ENCODE results near the gene PLEKHS1.
"Not testable (repeated sequence)": the region's sequence is repeated elsewhere in the genome, so short reads cannot be mapped to it uniquely, and the experiment has no call there.

PLEKHS1 gene

GRCh38 chr10:113740850-113741249, 10.6 kb upstream of the PLEKHS1 start:
- no peak for DNase-seq (ENCODE audit: low read depth)

DNA sequence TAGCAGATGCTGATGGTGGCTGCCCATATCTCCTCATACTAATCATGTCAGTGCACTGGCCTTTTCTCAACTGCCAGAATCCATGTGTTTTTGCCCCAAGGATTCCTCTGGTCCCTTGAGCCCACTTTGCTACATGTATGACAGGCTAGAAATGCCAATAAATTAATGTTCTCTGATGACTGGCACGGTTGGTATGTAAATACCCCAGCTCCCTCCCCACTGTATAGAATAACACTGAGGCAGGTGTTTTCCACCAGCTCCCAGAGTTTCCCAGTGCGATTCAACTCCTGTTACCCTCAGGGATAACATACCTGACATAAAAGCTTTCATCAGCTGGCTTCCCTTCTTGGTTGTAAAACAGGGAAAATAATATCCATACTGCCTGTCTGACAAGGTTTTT, 9.0 kb upstream of the PLEKHS1 start:
- DNase-seq (ENCODE audit: low read depth): no peak

DNA sequence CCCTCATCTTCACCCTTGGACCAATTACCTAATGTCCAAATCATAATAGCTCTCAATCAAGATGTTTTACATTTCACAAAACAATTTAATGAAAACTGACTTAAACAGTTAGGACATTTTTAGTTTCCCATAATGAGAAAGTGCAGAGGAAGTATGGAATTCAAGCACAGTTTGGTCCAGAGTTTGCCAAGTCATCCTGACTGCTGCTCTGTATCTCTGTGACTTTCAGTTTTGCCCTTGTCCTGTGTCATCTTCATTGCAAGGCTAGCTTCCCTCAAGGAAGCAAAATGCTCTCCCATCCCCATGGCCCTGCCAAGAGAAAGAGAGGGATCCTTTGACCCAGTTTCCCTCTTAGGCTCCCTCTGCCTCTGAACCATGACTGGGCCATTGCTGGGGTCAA, 7.9 kb upstream of the PLEKHS1 start:
- no peak for DNase-seq (ENCODE audit: low read depth)

DNA sequence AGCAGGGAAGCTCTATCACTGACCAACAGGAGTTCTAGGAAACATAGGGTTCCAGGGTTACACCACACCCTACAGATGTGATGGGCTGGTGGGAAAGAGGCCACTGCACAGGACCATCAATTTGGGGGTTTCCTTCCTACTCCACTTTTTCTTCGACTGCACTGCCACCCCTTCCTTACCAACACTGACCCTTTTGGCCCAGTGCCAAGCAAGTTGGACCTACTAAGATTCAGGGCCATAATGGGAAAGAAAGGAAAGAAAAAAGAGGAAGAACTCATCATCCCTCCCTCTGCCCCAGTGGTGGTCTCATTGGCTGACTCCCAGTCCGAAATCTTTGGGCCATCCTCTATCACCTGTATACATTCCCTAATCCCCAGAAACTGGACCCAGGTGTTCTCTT, 6.1 kb upstream of the PLEKHS1 start:
- DNase-seq (ENCODE audit: low read depth): no peak

GRCh38 chr10:113746217-113746957, 5.1 kb upstream of the PLEKHS1 start:
- DNase-seq (ENCODE audit: low read depth): no peak

- DNase-seq (ENCODE audit: low read depth): no peak
Measured at GRCh38 chr10:113752553-113752952, 1.1 kb downstream of the PLEKHS1 start.

DNA sequence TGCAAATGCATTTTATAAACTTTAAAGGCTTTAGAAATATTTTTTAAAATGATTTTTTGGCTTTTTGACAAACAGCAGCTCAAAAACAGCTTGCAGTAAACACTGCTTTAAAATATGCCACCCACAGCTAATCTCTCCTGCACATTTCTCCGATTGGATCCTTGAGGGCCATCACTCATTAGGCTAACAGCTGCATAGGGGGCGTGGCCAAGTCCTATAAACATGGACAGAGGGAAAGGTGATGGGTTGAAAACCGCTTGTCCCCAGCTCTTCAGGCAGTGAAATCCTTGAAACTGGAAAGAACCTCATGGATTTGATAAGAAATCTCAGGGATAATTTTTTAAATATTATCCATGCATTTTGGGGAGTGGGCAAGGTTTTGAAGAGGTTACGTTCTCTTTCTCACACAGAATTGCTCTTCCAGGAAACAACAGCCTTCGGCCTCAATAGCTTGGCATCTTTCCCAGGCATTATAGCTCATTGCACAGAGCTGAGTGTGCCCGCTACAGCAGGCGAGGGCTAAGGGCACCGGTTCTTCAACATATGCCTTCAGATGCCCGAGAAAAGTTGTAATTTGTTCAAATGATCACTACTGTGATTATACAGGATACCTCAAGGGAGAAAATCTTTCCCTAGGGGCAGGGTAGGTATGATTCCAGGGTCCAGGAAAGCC, 1.7 kb downstream of the PLEKHS1 start:
- DNase-seq (ENCODE audit: low read depth): no peak

- DNase-seq (ENCODE audit: low read depth): no peak
Measured at GRCh38 chr10:113754125-113754524, 2.6 kb downstream of the PLEKHS1 start.

- no peak for DNase-seq (ENCODE audit: low read depth)
Measured at GRCh38 chr10:113754768-113755167, 3.3 kb downstream of the PLEKHS1 start.

DNA sequence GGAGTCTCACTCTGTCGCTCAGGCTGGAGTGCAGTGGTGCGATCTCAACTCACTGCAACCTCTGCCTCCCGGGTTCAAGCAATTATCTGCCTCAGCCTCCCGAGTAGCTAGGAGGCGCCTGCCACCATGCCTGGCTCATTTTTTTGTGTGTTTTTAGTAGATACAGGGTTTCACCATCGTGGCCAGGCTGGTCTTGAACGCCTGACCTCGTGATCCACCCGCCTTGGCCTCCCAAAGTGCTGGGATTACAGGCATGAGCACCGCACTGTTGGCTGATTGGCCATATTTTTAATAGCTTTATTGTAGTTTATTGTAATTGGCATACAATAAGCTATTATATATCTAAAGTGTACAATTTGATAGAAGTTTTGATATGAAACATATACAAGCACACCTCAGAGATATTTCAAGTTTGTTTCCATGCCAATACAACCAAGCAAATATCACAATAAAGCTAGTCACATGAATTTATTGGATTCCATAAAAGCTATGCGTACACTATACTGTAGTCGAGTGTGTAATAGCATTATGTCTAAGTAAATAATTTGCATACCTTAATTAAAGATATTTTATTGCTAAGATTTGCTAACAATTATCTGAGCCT, 5.6 kb downstream of the PLEKHS1 start:
- DNase-seq (ENCODE audit: low read depth): no peak

DNA sequence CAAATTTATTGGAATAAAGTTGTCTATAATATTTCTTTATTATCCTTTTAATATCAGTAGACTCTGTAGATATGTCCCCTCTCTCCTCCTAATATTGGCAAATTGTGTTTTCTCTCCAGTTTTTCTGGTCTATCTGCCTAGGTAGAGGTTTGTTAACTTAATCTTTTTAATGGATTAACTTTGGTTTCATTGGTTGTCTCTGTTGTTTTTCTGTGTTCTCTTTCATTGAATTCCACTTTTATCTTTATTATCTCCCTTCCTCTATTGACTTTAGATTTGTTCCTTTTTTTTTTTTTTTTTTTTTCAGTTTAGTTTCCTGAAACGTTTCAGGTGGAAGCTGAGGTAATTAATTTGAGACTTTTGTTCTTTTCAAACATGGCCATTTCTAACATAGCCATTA, 10.6 kb downstream of the PLEKHS1 start:
- no peak for DNase-seq (ENCODE audit: low read depth)

DNA sequence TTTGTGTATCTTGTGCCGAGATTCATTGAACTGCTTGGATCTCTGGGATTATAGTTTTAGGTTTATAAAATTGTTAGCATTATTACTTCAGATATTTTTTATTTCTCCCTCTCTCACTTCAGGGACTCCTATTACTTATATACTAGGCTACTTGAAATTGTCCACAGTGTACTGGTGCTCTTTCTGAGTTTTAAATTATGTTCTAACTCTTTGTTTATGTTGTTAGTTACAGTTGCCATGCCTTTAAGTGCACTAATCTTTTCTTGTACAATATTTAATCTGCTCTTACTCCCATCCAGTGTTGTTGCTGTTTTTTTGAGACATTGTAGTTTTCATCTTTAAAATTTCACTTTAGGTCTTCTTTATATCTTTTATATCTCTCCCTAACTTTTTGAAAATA, 13.1 kb downstream of the PLEKHS1 start:
- DNase-seq (ENCODE audit: low read depth): no peak

DNA sequence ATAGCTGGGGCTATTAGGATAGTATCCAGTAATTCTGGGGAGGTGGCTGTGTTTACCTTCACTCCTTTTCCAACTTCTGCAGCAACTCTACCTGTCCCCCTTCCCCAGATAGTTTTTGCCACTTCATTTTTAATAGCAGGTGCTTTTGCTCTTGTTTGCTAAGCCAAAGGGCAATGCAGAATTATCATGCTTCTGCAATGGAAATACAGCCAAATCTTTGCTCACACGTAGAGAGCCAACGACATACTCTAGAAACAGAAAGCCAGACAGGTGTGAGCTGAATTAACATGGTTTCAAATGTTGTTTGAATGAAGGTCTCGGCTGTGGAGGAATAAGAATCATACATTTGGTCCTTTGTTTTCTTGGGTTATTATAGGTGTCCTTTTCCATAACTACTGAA, 14.4 kb downstream of the PLEKHS1 start:
- no peak for DNase-seq (ENCODE audit: low read depth)

- no peak for DNase-seq (ENCODE audit: low read depth)
Measured at GRCh38 chr10:113767222-113767621, 15.7 kb downstream of the PLEKHS1 start.

DNA sequence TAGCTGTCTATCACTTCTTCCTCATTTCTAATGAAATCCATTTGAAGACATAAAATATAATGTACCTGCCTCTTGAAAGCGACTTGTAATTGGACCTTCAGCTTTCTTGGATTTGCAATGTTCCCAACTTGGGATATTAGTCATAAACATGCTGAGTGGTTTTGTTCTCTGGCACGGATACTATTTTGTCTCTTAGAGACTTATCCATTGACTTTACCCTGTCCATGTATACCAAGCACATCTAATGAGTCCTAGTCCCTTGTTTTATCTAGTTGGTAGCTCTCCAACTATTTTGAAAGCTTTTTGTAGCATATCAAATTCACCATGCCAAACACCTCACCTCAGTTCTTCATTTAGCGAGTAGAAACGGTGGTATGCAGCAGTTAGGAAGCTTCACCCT, 18.9 kb downstream of the PLEKHS1 start:
- no peak for DNase-seq (ENCODE audit: low read depth)

DNA sequence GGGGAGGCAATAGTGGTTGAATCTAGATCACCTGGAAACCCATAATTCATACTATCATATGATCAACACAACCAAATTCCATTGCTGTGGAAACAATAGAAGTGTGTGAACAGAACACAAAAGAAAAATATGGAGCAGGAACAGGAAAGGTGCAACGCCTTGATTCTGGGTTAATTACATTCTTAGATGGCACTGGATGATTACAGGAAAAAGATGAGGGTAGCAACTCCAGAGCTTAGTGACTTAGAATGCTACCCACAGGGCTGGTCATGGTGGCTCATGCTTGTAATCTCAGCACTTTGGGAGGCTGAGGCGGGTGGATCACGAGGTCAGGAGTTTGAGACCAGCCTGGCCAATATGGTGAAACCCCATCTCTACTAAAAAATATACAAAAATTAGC, 19.6 kb downstream of the PLEKHS1 start:
- DNase-seq (ENCODE audit: low read depth): not testable (repeated sequence)

- no peak for DNase-seq (ENCODE audit: low read depth)
Measured at GRCh38 chr10:113775686-113776294, 24.3 kb downstream of the PLEKHS1 start.

- DNase-seq (ENCODE audit: low read depth): no peak
Measured at GRCh38 chr10:113776553-113776952, 25.1 kb downstream of the PLEKHS1 start.

DNA sequence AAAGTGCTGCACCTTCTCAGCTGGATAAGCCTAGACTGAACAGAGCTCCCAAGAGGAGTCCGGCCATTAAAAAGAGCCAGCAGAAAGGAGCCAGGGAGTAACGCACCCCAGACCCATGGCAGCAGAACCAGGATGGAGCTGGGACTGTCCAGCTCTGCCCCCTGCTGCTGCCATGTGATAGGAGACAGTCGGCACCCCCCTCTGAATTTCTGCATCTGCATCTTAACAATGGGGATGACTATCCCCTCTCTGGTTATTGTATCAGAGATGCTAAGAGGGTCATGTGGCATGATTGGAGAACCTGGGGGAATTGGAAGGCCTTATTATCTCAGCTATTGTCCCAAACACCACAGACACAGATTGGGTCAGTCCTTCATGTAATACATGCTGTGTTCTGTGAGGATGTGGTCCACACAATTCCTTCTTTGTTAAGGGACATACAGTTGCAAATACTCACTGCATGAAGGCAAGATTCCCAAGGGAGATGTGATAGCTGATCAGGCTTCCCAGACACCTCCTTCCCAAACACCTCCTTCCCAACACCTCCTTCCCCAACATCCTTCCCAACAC, 29.3 kb downstream of the PLEKHS1 start:
- DNase-seq (ENCODE audit: low read depth): no peak

DNA sequence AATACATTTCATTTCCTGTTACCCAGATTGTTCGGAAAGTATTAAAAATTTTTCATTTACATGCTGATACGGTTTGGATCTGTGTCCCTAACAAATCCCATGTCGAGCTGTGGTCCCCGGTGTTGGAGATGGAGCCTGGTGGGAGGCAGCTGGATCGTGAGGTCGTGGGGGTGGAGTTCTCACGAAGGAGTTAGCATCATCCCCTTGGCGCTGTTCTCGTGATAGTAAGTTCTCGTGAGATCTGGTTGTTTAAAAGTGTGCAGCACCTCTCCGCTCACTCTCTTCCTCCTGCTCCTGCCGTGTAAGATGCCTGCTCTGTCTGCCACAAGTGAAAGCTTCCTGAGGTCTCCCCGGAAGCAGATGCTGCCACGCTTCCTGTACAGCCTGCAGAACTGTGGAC, 30.9 kb downstream of the PLEKHS1 start:
- DNase-seq (ENCODE audit: low read depth): no peak

DNA sequence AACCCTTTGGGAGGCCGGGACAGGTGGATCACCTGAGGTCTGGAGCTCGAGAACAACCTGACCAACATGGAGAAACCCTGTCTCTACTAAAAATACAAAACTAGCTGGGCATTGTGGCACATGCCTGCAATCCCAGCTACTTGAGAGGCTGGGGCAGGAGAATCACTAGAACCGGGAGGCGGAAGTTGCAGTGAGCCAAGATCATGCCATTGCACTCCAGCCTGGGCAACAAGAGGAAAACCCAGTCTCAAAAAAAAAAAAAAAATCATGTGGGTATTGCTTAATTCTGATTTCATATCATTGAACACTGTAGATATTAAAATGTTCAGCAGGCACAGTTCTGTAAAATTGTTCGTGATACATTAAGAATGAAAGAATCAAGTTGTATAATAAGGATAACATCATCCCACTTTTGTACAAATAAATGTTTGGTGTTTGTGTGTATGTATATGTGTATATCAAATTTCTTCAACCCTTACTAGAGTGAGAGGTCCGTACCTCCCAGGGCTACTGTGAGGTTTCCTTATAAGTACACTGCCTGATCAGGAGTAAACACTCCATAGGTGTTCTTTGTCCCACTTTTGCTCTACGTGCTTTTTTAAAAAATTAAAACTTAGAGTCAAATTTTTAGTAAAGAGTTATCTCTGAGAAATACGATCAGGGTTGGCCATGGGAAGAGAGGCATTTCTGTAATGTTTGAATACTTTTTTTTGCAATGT, 31.7 kb downstream of the PLEKHS1 start:
- no peak for DNase-seq (ENCODE audit: low read depth)

- DNase-seq (ENCODE audit: low read depth): no peak
Measured at GRCh38 chr10:113788604-113789083, 37.2 kb downstream of the PLEKHS1 start.
